T1000 (cell line): Measurements from ENCODE around the gene PPP1R15A.
"Not testable (repeated sequence)": the region's sequence is repeated elsewhere in the genome, so short reads cannot be mapped to it uniquely, and the experiment has no call there.

ENCODE experiments used
- DNase-seq: peaks from one replicate; lab custom pipeline; 2025; ENCODE audit warnings: mixed read lengths; lab: John Stamatoyannopoulos, UW

Gene PPP1R15A

DNA sequence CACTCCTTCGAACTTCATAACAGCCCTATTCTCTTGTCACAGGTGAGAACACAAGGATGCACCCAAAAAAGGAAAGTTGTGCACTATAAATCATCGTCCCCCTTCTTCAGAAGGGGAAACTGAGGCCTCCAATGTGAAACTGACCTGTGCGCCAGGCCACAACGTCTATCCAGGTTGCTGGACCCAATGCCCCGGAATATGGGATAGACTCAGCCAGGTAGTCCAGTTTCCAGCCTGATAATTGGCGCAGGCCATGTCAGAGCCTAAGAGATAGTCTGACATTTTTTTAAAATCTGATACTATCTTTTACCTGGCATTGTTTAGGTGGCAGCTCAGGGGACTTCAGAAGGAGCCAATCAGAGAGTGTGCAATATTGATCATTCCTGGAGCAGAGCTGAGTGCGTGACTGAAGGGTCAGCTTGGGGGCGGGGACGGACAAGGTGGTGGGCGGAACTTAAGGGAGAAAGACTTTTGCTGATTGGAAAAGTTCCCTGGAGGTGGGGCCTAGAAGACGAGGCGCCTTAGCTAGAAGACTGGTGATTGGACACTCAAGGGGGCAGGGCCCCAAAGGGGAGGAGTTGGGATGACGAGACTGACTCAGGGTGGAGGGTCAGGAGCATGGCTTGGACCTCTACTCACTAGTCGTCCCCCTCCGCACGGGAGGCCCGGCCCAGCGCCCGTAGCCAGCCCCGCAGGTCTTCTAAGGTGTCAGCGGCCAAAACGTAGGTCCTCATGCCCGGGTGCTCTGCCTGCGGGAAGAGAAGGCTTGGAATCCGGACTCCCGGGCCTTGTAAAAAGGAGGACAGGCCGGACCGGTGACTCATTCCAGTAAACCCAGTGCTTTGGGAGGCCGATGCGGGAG, 12.3 kb upstream of the PPP1R15A start:
- DNase-seq: no peak

DNA sequence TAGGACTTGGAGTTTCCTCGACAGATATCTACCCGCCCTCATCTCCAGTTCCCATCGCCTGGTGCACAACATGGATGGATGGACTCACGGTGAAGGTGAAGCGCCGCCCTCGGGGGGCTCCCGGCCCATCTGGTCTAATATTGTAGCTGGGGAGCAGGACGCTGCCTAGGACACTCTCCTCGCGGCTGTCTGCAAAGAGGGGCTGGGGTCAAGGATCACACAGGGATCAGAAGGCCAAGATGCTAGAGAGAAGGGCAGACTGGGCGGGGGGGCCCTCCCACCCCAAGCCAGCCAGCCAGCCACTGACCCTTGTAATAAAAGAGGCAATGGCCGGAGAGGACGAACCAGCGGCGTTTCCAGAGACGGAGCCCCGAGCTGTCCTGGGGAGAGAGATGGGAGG, 10.9 kb upstream of the PPP1R15A start:
- no peak for DNase-seq

DNA sequence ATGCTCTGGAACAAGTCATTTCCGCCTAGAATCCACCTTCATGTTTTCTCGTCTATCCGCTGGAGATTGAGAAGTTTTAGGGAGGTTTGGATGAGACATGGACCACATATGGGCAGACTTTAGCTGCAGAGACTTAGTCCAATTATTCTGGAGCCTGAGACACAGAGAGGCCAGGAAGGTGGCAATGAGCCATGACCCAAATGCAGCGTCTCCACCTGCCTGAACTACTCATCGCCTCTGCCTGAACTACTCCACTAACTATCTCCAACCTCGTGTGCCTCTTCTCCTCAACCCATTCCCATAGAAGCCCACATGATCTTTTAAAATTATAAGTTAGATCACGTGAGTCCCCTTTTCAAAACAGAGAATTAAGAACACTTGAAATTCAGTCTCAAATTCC, 9.4 kb upstream of the PPP1R15A start:
- no peak for DNase-seq

DNA sequence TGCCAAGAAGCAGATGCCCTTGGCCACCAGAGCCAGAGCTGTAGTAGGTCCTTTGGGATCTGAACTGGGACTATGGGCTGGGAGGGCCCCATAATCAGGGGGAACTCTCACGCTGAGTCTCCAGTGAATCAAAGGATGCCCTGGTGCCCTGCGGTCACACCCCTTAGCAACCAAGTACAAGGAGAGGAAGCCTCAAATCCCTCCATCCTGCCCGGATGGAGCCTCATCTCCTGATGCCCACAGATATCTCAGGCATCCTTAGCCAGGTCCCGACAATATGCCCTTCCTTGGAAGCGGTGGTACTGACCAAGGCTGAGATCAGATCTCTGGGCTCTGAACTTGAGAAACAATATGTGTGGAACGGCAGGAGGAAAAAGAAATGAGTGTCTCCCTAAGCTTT, 5.5 kb upstream of the PPP1R15A start:
- no peak for DNase-seq

DNA sequence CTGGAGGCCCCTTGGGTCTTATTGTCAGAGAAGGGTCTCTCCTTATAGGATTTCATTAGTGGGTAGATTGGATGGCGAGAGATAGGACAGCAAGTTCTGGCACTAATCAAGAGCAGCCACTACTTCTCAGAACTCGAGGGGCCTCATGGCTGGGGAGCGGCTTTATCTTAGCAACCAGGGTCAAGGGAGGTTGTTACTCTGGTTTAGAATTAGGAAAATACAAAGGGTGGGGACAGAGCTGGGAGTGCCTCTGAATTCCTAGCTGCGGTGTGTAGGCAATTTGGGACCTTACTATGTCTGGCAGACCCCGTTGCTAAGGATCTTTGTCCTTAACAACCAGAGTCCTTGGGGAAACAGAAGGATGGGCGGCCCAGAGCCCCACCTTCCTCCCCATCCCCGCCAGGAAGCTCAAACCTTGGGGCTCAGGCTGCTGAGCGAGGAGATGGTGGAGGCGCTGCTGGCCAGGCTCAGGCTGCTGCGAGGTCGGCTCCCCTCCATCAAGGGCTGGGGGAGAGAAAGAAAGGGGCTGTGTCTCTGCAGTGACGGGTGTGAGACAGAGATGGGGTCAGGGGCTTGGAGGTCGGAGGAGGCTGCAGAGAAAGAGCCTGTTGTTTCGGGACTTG, 5.0 kb upstream of the PPP1R15A start:
- DNase-seq: no peak

DNA sequence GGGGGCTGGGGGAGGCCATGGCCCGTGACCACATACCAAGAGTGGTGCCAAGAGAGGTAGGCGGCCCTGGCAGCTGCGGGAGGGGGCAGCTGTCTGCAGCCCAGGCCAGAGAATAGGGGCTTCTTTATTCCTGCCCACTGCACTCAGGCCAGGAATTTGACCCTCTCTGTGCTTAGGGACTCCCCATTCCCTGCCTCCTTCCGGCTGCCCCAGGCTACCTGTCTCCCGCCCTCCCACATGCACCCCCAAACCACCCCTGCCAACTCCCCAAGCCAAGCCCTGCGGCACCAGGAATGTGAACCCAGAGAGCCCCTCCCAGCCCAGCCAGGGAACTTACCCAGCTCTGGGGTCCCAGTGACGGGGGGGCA, 4.5 kb upstream of the PPP1R15A start:
- DNase-seq: no peak

DNA sequence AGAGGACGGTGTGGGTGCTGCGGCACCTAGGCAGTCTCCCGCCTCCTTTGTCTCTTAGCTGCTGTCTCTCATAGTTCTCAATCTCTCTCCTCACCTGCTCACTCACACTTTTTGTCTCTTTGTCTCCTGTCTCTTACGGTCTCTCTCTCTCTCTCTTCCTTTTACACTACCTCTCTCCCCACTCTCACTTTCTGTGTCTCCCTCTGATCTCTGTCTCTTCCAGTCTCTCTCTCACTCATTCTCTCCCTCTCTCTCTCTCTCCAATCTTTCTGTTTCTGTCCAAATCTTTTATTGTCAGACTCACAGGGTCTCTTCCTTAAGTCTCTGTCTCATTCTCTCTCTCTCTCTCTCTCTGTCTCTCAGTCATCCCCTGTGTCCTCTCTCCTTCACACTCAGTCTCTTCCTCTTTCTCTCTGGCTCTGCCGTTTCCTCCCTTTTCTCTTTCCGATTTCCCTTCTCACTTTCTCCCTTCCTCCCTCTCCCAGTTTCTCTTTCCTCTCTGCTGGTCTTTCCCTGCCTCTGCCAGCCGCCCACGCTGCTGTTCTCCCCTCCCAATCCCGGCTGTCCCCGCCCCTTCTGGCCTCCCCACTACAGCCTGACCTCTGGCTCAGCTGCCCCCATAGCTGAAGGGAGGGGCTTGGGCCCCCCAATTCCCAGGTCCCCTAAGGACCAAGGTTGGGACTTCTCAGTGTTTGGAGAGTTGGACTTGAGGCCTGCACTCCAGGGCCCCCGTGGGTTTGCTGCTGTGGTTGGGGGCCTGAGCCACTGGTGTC, 3.9 kb upstream of the PPP1R15A start, which contains the start of gene PLEKHA4:
Gene PLEKHA4 (minus strand): TSS at position 504 of the 773 bp plus-strand sequence. CDS start 997 bp downstream, outside the sequence.
- DNase-seq: no peak

DNA sequence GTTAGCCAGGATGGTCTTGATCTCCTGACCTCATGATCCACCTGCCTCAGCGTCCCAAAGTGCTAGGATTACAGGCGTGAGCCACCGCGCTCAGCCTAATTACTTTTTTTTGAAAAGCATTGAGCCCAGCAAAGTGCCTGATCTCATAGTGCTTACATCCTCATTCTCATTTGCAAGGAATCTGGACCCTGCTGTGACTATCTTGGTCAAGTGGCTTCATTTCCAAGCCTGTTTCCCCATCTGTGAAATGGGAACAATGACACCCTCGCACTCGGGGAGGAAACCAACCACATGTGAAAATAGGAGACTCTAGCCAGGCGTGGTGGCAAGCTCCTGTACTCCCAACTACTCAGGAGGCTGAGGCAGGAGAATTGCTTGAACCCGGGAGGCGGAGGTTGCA, 2.2 kb upstream of the PPP1R15A start:
- DNase-seq: no peak

DNA sequence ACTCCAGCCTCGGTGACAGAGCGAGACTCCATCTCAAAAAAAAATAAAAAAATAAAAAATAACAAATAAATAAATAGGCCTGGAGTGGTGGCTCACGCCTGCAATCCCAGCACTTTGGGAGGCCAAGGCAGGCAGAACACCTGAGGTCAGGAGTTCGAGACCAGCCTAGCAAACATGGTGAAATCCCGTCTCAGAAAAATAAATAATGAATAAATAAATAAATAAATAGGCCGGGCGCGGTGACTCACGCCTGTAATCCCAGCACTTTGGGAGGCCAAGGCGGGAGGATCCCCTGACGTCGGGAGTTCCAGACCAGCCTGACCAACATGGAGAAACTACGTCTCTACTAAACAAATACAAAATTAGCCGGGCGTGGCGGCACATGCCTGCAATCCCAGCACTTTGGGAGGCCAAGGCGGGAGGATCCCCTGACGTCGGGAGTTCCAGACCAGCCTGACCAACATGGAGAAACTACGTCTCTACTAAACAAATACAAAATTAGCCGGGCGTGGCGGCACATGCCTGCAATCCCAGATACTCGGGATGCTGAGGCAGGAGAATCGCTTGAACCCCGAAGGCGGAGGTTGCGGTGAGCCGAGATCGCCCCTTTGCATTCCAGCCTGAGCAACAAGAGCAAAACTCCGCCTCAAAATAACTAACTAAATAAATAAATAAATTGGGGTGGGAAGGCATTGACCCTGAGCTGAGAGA, 595 bp upstream of the PPP1R15A start:
- not testable (repeated sequence) for DNase-seq

DNA sequence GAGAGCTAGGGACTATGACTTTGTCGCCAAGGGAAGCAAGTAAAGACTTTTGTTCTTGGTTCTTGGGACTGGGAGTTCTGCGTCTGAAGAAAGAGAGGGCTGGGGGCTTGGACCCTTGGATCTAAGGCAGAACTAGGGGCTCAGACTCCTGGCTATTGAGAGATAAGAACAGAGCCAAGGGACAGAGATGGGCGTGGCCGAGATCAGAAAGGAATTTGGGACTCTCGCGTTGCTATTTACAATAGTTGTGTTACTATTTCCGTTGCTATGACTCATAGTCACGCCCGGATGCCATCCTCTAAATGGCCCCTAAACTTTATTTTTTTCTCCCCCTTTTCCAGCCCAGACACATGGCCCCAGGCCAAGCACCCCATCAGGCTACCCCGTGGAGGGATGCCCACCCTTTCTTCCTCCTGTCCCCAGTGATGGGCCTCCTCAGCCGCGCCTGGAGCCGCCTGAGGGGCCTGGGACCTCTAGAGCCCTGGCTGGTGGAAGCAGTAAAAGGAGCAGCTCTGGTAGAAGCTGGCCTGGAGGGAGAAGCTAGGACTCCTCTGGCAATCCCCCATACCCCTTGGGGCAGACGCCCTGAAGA, 759 bp downstream of the PPP1R15A start:
- peak; percentile 75 for DNase-seq

DNA sequence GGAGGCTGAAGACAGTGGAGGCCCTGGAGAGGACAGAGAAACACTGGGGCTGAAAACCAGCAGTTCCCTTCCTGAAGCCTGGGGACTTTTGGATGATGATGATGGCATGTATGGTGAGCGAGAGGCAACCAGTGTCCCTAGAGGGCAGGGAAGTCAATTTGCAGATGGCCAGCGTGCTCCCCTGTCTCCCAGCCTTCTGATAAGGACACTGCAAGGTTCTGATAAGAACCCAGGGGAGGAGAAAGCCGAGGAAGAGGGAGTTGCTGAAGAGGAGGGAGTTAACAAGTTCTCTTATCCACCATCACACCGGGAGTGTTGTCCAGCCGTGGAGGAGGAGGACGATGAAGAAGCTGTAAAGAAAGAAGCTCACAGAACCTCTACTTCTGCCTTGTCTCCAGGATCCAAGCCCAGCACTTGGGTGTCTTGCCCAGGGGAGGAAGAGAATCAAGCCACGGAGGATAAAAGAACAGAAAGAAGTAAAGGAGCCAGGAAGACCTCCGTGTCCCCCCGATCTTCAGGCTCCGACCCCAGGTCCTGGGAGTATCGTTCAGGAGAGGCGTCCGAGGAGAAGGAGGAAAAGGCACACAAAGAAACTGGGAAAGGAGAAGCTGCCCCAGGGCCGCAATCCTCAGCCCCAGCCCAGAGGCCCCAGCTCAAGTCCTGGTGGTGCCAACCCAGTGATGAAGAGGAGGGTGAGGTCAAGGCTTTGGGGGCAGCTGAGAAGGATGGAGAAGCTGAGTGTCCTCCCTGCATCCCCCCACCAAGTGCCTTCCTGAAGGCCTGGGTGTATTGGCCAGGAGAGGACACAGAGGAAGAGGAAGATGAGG, 1.5 kb downstream of the PPP1R15A start:
- no peak for DNase-seq

DNA sequence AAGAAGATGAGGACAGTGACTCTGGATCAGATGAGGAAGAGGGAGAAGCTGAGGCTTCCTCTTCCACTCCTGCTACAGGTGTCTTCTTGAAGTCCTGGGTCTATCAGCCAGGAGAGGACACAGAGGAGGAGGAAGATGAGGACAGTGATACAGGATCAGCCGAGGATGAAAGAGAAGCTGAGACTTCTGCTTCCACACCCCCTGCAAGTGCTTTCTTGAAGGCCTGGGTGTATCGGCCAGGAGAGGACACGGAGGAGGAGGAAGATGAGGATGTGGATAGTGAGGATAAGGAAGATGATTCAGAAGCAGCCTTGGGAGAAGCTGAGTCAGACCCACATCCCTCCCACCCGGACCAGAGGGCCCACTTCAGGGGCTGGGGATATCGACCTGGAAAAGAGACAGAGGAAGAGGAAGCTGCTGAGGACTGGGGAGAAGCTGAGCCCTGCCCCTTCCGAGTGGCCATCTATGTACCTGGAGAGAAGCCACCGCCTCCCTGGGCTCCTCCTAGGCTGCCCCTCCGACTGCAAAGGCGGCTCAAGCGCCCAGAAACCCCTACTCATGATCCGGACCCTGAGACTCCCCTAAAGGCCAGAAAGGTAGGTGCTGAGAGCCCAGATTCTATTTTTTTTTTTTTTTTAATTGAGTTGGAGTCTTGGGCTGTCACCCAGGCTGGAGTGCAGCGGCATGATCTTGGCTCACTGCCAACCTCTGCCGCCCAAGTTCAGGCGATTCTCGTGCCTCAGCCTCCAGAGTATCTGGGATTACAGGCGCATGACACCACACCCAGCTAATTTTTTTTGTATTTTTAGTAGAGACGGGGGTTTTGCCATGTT, 2.3 kb downstream of the PPP1R15A start:
- DNase-seq: no peak

DNA sequence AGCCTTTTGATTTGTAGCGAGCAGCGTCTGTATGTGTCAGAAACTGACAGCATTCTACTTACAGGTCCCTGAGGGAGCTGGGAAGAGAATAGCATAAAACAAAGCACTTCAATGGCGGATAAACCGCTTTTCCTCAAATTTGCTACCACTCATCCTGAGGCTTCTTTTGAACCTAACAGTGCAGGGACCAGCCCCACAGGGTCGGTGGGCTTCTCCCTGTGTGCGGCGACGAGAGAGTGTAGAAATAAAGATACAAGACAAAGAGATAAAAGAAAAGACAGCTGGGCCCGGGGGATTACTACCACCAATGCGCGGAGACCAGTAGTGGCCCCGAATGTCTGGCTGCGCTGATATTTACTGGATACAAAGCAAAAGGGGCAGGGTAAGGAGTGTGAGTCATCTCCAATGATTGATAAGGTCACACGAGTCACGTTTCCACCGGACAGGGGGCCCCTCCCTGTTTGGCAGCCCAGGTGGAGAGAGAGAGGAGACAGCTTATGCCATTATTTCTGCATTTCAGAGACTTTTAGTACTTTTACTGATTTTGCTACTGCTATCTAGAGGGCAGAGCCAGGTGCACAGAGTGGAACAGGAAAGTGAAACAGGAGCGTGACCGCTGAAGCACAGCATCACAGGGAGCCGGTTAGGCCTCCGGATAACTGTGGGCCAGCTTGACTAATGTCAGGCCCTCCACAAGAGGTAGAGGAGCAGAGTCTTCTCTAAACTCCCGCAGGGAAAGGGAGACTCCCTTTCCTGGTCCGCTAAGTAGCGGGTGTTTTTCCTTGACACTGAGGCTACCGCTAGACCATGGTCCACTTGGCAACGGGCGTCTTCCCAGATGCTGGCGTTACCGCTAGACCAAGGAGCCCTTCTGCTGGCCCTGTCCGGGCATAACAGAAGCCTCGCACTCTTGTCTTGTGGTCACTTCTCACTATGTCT, 4.1 kb downstream of the PPP1R15A start:
- peak; percentile 39 for DNase-seq

DNA sequence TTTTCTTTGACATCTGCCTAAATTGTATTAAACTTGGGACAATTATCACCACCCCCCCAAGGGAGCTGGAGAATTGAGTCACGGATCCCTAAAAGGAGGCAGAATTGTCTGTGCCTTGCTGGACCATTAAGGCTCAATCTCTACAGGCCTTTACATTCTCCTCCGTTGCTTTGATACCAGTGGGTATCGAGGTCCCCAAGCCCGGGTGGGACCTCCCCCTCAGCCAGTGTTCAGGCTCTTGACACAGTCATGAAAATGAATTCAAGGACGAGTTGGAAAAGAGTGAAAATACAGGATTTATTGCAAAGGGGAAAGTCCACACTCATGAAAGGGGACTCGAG, 5.6 kb downstream of the PPP1R15A start:
- DNase-seq: no peak

DNA sequence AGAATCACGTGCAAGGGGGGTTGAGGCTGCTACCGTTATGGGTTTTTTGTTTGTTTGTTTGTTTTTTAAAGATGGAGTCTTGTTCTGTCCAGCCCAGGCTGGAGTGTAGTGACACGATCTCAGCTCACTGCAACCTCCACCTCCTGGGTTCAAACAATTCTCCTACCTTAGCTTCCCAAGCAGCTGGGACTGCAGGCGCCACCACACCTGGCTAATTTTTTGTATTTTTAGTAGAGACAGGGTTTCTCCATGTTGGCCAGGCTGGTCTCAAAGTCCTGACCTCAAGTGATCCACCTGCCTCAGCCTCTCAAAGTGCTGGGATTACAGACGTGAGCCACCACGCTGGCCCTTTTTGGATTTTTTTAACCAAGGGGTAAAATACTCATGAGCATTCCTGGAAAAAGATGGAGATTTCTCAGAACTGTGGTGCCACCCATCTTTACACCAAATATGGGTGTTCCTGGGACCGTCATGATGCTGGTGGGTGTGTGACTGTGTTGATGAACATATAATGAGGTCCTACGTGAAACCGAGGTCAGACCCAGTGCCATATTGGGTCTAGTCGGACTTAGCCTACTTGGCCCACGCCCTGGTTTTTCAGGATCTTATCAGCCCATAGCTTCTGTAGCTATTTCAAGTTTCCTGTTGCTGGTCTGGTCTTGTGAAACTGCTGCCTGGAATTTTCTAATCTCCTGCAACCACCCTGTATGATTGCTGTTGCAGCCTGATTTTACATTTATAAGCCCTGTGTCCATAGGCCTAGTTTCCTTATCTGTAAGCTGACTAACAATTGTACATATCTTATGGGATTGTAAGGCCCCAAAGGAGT, 6.2 kb downstream of the PPP1R15A start:
- no peak for DNase-seq

DNA sequence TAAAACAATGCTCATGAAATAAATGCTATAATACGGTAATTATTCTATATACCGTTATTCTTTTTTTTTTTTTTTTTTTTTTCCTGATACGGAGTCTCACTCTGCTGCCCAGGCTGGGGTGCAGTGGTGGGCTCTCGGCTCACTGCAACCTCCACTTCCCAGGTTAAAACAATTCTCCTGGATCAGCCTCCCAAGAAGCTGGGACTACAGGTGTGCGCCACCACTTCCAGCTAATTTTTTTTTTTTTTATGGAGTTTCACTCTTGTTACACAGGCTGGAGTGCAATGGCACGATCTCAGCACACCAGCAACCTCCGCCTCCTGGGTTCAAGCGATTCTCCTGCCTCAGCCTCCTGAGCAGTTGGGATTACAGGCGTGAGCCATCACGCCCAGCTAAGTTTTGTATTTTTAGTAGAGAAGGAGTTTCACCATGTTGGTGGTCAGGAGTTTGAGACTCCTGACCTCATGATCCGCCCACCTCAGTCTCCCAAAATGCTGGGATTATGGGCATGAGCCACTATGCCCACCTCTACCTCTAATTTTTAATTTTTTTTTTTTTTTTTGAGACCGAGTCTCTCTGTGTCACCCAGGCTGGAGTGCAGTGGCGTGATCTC, 6.9 kb downstream of the PPP1R15A start:
- no peak for DNase-seq

DNA sequence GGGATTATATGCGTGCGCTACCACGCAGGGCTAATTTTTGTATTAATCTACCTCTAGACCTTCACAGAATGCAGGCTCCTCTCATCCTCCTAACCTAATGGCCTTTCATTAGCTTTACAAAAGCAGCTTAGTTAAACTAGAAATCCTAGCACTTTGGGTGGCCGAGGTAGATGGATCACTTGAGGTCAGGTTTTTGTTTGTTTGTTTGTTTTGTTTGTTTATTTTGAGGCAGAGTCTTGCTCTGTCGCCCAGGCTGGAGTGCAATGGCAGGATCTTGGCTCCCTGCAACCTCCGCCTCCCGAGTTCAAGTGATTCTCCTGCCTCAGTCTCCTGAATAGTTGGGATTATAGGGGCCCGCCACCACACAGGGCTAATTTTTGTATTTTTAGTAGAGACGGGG, 7.5 kb downstream of the PPP1R15A start:
- not testable (repeated sequence) for DNase-seq
